Measurements from ENCODE around the gene MIPOL1.

DNA sequence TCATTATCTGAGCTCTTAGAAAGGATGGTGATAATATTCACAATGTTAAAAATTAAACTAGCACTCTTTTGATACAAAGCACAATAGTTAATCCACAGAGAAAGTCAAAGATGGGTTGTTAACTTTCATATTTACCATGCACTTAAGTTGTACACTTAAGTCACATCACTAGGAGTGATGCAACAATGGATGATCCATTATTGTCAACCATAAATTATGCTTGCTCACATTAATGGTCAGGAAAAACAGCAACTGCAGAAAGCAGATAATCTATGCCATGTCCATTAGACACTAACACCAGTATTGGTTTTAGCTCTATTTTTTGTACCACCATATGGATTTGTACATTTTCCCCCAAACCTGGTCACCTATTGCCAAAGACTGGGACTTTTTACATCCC lies 201.8 kb downstream of the MIPOL1 start:
- TF ChIP-seq, protein P1, sequence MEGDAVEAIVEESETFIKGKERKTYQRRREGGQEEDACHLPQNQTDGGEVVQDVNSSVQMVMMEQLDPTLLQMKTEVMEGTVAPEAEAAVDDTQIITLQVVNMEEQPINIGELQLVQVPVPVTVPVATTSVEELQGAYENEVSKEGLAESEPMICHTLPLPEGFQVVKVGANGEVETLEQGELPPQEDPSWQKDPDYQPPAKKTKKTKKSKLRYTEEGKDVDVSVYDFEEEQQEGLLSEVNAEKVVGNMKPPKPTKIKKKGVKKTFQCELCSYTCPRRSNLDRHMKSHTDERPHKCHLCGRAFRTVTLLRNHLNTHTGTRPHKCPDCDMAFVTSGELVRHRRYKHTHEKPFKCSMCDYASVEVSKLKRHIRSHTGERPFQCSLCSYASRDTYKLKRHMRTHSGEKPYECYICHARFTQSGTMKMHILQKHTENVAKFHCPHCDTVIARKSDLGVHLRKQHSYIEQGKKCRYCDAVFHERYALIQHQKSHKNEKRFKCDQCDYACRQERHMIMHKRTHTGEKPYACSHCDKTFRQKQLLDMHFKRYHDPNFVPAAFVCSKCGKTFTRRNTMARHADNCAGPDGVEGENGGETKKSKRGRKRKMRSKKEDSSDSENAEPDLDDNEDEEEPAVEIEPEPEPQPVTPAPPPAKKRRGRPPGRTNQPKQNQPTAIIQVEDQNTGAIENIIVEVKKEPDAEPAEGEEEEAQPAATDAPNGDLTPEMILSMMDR (IDR thresholded peaks at IDR 0.05) = no peak
- no peak for TF ChIP-seq POLR2AphosphoS5 (IDR thresholded peaks at IDR 0.05)
- TF ChIP-seq EP300 (IDR thresholded peaks at IDR 0.05; ENCODE audit: low read depth) = no peak
- no peak for TF ChIP-seq POLR2A (IDR thresholded peaks at IDR 0.05)
